Nephron (organoid): ENCODE data around the gene MERTK.

Source experiments
- H3K27ac Mint-ChIP-seq, 3 experiments: 2 replicates each; pipeline ENCODE4 v1.8.0; 2020; ENCODE audit warnings: mixed read lengths in 3 of 3, mild to moderate bottlenecking in 2 of 3, moderate library complexity in 1 of 3
- H3K27me3 Mint-ChIP-seq: 2 replicates; pipeline ENCODE4 v1.8.0; 2021; ENCODE audit warnings: low read depth, mild to moderate bottlenecking, moderate library complexity, mixed read lengths
- H3K36me3 Mint-ChIP-seq: 2 replicates; pipeline ENCODE4 v1.8.0; 2020; ENCODE audit warnings: low read depth, mixed read lengths
- H3K4me1 Mint-ChIP-seq: 2 replicates; pipeline ENCODE4 v1.8.0; 2020; ENCODE audit warnings: mixed read lengths
- H3K4me3 Mint-ChIP-seq, 3 experiments: 2 replicates each; pipeline ENCODE4 v1.8.0; 2020; ENCODE audit warnings: mild to moderate bottlenecking in 3 of 3, mixed read lengths in 3 of 3, moderate library complexity in 2 of 3
- H3K9me3 Mint-ChIP-seq: 2 replicates; pipeline ENCODE4 v1.8.0; 2020; ENCODE audit warnings: mixed read lengths
- TF ChIP-seq, protein P1 (sequence below), 3 experiments: fragments of 200-600 bp; sonication (generic); IDR thresholded peaks; one replicate each; pipeline ENCODE4 v1.5.0; 2021; ENCODE audit warnings: antibody characterized with exemption in 3 of 3; ENCODE audit not compliant: unreplicated experiment in 3 of 3

MERTK gene

DNA sequence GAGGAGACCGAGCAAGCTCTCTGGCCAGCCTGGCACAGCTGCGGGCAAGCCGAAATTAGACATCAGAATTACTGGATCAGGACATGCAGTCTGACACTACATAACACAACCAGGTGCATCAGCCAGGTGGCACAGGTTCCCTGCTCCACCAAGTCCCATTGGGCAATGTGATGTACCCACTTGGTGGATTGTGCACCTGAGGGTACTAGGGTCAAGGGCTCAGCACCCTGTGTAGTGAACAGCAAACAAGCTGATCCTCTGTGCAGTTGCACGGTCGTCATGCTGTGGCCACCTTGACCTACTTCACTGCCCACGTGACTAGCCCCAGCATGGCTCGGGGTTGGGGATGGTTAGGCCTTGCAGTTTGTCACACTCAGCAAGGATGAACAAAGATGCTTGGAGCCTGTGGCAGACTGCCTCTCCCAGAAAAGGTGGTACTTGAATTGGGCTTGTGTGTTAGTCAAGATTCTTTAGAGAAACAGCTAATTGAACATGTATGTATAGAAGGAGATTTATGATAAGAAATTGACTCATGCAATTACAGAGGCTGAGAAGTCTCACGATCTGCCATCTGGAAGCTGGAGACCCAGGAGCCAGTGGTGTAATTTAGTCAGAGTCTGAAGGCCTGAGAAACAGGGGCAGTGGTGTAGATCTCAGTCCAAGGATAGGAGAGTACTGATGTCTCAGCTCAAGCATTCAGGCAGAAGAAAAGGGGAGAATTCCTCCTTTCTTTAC is 85.2 kb downstream of the MERTK start:
- TF ChIP-seq, protein P1, sequence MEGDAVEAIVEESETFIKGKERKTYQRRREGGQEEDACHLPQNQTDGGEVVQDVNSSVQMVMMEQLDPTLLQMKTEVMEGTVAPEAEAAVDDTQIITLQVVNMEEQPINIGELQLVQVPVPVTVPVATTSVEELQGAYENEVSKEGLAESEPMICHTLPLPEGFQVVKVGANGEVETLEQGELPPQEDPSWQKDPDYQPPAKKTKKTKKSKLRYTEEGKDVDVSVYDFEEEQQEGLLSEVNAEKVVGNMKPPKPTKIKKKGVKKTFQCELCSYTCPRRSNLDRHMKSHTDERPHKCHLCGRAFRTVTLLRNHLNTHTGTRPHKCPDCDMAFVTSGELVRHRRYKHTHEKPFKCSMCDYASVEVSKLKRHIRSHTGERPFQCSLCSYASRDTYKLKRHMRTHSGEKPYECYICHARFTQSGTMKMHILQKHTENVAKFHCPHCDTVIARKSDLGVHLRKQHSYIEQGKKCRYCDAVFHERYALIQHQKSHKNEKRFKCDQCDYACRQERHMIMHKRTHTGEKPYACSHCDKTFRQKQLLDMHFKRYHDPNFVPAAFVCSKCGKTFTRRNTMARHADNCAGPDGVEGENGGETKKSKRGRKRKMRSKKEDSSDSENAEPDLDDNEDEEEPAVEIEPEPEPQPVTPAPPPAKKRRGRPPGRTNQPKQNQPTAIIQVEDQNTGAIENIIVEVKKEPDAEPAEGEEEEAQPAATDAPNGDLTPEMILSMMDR (IDR thresholded peaks at IDR 0.05; ENCODE audit: unreplicated experiment in 3 of 3): no peak
- H3K36me3 Mint-ChIP-seq: peaks cover 69% of the 10 kb centered on the region
- H3K27me3 Mint-ChIP-seq: no peaks in the 10 kb centered on the region
- no peak overlapping the region for H3K27ac Mint-ChIP-seq
- H3K4me1 Mint-ChIP-seq: peaks cover 17% of the 10 kb centered on the region
- no peak overlapping the region for H3K4me3 Mint-ChIP-seq
- H3K9me3 Mint-ChIP-seq: no peaks in the 10 kb centered on the region

DNA sequence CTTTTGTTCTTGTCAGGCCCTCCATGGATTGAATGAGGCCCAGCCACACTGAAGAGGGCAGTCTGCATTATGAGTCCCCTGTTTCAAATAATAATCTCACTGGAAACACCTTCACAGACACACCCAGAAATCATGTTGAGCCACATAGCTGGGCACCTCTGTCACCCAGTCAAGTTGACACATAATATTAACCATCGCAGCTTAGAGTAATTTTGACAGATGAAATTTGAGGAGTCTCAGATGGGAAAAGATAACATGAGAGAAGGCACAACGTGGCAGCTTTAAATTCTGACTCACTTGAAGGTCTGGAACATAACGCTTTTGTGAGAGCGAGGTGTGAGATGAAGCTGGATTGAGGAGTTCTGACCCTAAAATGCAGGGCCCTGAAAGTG is 85.8 kb downstream of the MERTK start:
- Mint-ChIP-seq H3K9me3 (no peaks in the 10 kb centered on the region), H3K27me3 (no peaks in the 10 kb centered on the region), H3K4me1 (peaks cover 17% of the 10 kb centered on the region), H3K4me3 (no peak overlapping the region), H3K36me3 (peaks cover 70% of the 10 kb centered on the region), H3K27ac (no peak overlapping the region)
- TF ChIP-seq, protein P1 (IDR thresholded peaks at IDR 0.05; ENCODE audit: unreplicated experiment in 3 of 3): no peak

GRCh38 chr2:111985514-111985913 is 87.1 kb downstream of the MERTK start:
- H3K36me3 Mint-ChIP-seq: peaks cover 68% of the 10 kb centered on the region
- H3K4me3 Mint-ChIP-seq: no peak overlapping the region
- TF ChIP-seq, protein P1 (IDR thresholded peaks at IDR 0.05; ENCODE audit: unreplicated experiment in 3 of 3): no peak
- no peaks in the 10 kb centered on the region for H3K9me3 Mint-ChIP-seq
- no peaks in the 10 kb centered on the region for H3K27me3 Mint-ChIP-seq
- peak overlapping the region; percentile 64 to 83 (median 80) for H3K27ac Mint-ChIP-seq
- H3K4me1 Mint-ChIP-seq: peaks cover 17% of the 10 kb centered on the region

GRCh38 chr2:111986116-111986900 is 87.9 kb downstream of the MERTK start:
- peaks cover 68% of the 10 kb centered on the region for H3K36me3 Mint-ChIP-seq
- H3K27ac Mint-ChIP-seq: peak overlapping the region; percentile 64 to 83 (median 80)
- TF ChIP-seq, protein P1 (IDR thresholded peaks at IDR 0.05; ENCODE audit: unreplicated experiment in 3 of 3): no peak
- no peaks in the 10 kb centered on the region for H3K9me3 Mint-ChIP-seq
- no peaks in the 10 kb centered on the region for H3K27me3 Mint-ChIP-seq
- H3K4me1 Mint-ChIP-seq: peaks cover 17% of the 10 kb centered on the region
- no peak overlapping the region for H3K4me3 Mint-ChIP-seq

DNA sequence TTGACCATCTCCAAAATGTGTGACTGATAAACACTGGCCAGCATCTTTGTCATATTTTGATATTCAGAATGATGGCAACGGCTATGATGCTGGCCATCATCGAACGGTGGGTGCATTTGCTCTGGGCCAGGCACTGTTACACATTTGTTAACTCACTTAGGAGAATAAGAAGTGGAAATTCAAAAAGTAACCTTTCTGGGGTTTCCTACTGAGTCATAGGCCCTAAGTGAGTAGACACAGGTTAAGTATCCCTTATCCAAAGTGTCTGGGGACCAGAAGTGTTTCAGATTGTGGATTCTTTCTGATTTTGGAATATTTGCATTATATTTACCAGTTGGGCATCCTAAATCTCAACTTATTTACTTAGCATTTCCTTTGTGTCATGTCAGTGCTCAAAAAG is 92.0 kb downstream of the MERTK start:
- no peak overlapping the region for H3K4me3 Mint-ChIP-seq
- TF ChIP-seq, protein P1 (IDR thresholded peaks at IDR 0.05; ENCODE audit: unreplicated experiment in 3 of 3): no peak
- H3K36me3 Mint-ChIP-seq: peaks cover 66% of the 10 kb centered on the region
- no peak overlapping the region for H3K27ac Mint-ChIP-seq
- H3K4me1 Mint-ChIP-seq: peaks cover 15% of the 10 kb centered on the region
- no peaks in the 10 kb centered on the region for H3K9me3 Mint-ChIP-seq
- no peaks in the 10 kb centered on the region for H3K27me3 Mint-ChIP-seq
